ENCODE measurements around the gene IRAK3. TPM values are rescaled to one million over a fixed set of nuclear protein-coding genes. Genes with fewer than 3 reads are reported as not detected.

Gene IRAK3
- total and polyA plus RNA-seq, 2 donors (not counting 3 experiments of a cell fraction or from before 2014, with no cell fraction given) = 2.3 to 8.5 TPM

GRCh38 chr12:66217342-66217917 lies 28.4 kb downstream of the IRAK3 start:
- ChIA-PET POLR2A (no interaction called here), CTCF (interaction anchor here (1.1 to 1.9 kb wide), 5 partner anchors 10 to 73 kb away, joined by 3 to 7 read pairs (median 5); partner anchors contain the start of gene TMBIM4)
- Histone ChIP-seq H4K20me1 (replicated peaks; ENCODE audit: control insufficient read depth, extremely low read depth, insufficient read depth, low read length) (no peaks in the 10 kb centered on the region), H3K36me3 (ENCODE audit: control insufficient read depth in 2 of 2, extremely low read depth in 1 of 2, insufficient read depth in 2 of 2, low read length in 2 of 2) (no peaks in the 10 kb centered on the region), H3K27me3 (ENCODE audit: control insufficient read depth in 2 of 2, insufficient read depth in 2 of 2, low read length in 2 of 2) (no peaks in the 10 kb centered on the region), H3K9me3 (replicated peaks; ENCODE audit: control insufficient read depth, insufficient read depth, low read length) (no peaks in the 10 kb centered on the region), H3K9me1 (replicated peaks; ENCODE audit: control insufficient read depth, extremely low read depth, insufficient read depth, low read length) (no peaks in the 10 kb centered on the region), H3K4me1 (ENCODE audit: control insufficient read depth, extremely low read depth, insufficient read depth, low read length) (peaks cover 11% of the 10 kb centered on the region), H3K79me2 (ENCODE audit: control insufficient read depth, insufficient read depth, low read length) (no peaks in the 10 kb centered on the region), H3K4me2 (ENCODE audit: insufficient read depth, low read length) (no peak overlapping the region), H2AFZ (ENCODE audit: low read depth, low read length) (peak overlapping the region; percentile 38), H3K4me3 (replicated peaks in 1 of 3; ENCODE audit: insufficient read depth in 1 of 3, low read depth in 1 of 3, low read length in 3 of 3) (no peak overlapping the region), H3K27ac (ENCODE audit: insufficient read depth, low read depth, low read length) (no peak overlapping the region), H3K9ac (replicated peaks; ENCODE audit: extremely low read depth, insufficient read depth, low read length) (no peak overlapping the region)
- TF ChIP-seq MYC (IDR thresholded peaks at IDR 0.05; ENCODE audit: low read depth, low read length) (no peak), POLR2A (IDR thresholded peaks at IDR 0.05; ENCODE audit: low read depth, low read length) (no peak), JUN (IDR thresholded peaks at IDR 0.05; ENCODE audit: borderline replicate concordance, insufficient read depth, insufficient read length, low read depth) (no peak), EZH2 (IDR thresholded peaks at IDR 0.05; ENCODE audit: borderline replicate concordance, low read depth, low read length, severe bottlenecking) (no peak), GATA2 (IDR thresholded peaks at IDR 0.05; ENCODE audit: insufficient read depth, insufficient read length, low read depth, low read length) (no peak), MAX (IDR thresholded peaks at IDR 0.05; ENCODE audit: insufficient read depth, insufficient read length) (no peak), FOS (IDR thresholded peaks at IDR 0.05; ENCODE audit: borderline replicate concordance, insufficient read depth, low read length) (no peak), POLR2AphosphoS5 (IDR thresholded peaks at IDR 0.05; ENCODE audit: insufficient read depth, low read depth, low read length) (no peak), CTCF (IDR thresholded peaks at IDR 0.05; ENCODE audit: extremely low read depth in 1 of 2, insufficient read depth in 1 of 2, low read depth in 1 of 2, low read length in 2 of 2) (no peak)
- intact Hi-C loops (cut with micrococcal nuclease) = no loop called here
- DNase-seq (ENCODE audit: low read depth, low spot score) = peak; percentile 50
- no TSS peak for BruUV-seq (replicated peaks)
- FAIRE-seq = no peak
- dilution Hi-C loops (cut with MboI; ENCODE audit: extremely low pct_ligation_motif_present, low sequenced_read_pairs) = no loop called here

All from endothelial cell of umbilical vein (primary cell).